Ishikawa (cell line): ENCODE measurements around the gene SIRT1.

Experiments used
- CEBPB ChIP-seq: IDR thresholded peaks from 2 replicates; pipeline ENCODE4 v1.6.1; 2012
- CREB1 ChIP-seq: IDR thresholded peaks from 2 replicates; pipeline ENCODE4 v1.6.1; 2012; ENCODE audit warnings: low read depth
- EGR1 ChIP-seq: IDR thresholded peaks from 2 replicates; pipeline ENCODE4 v1.6.1; 2012
- EP300 ChIP-seq: IDR thresholded peaks from 2 replicates; pipeline ENCODE4 v1.6.1; 2012; ENCODE audit warnings: borderline replicate concordance
- FOXM1 ChIP-seq: IDR thresholded peaks from 2 replicates; pipeline ENCODE4 v1.6.1; 2012; ENCODE audit warnings: low read depth, borderline replicate concordance
- MAX ChIP-seq: IDR thresholded peaks from 2 replicates; pipeline ENCODE4 v1.6.1; 2012
- NFIC ChIP-seq: IDR thresholded peaks from 2 replicates; pipeline ENCODE4 v1.6.1; 2012
- RAD21 ChIP-seq: IDR thresholded peaks from 2 replicates; pipeline ENCODE4 v1.6.1; 2012; ENCODE audit warnings: low read depth
- REST ChIP-seq: IDR thresholded peaks from 2 replicates; pipeline ENCODE4 v1.6.1; 2012; ENCODE audit warnings: low read depth, mild to moderate bottlenecking
- TAF1 ChIP-seq: IDR thresholded peaks from 2 replicates; pipeline ENCODE4 v1.6.1; 2012; ENCODE audit warnings: low read depth, mild to moderate bottlenecking
- TCF12 ChIP-seq: IDR thresholded peaks from 2 replicates; pipeline ENCODE4 v1.6.1; 2012; ENCODE audit warnings: low read depth
- TEAD4 ChIP-seq: IDR thresholded peaks from 2 replicates; pipeline ENCODE4 v1.6.1; 2012
- USF1 ChIP-seq: IDR thresholded peaks from 2 replicates; pipeline ENCODE4 v1.6.1; 2012
- YY1 ChIP-seq: IDR thresholded peaks from 2 replicates; pipeline ENCODE4 v1.6.1; 2012; ENCODE audit warnings: low read depth
- ZBTB7A ChIP-seq: IDR thresholded peaks from 2 replicates; pipeline ENCODE4 v1.6.1; 2012; ENCODE audit warnings: low read depth

SIRT1 gene

GRCh38 chr10:67864607-67865371 lies 19.7 kb upstream of the SIRT1 start:
- TF ChIP-seq RAD21 = no peak
- TF ChIP-seq YY1 = no peak
- TF ChIP-seq ZBTB7A = no peak
- no peak for TF ChIP-seq CREB1
- no peak for TF ChIP-seq TAF1
- TF ChIP-seq TCF12 = no peak
- no peak for TF ChIP-seq MAX
- no peak for TF ChIP-seq TEAD4
- TF ChIP-seq FOXM1 = no peak
- TF ChIP-seq REST = no peak

GRCh38 chr10:67868132-67868531 lies 16.3 kb upstream of the SIRT1 start:
- no peak for TF ChIP-seq YY1
- no peak for TF ChIP-seq NFIC
- no peak for TF ChIP-seq RAD21
- TF ChIP-seq TCF12 = no peak
- no peak for TF ChIP-seq CEBPB
- TF ChIP-seq TEAD4 = no peak

- TF ChIP-seq CEBPB (no peak), YY1 (no peak), CREB1 (no peak), USF1 (no peak), TAF1 (no peak), TEAD4 (no peak), FOXM1 (no peak), ZBTB7A (no peak), NFIC (no peak), EGR1 (no peak)
Measured at GRCh38 chr10:67869996-67870395, 14.5 kb upstream of the SIRT1 start.

- no peak for TF ChIP-seq TCF12
- no peak for TF ChIP-seq YY1
- no peak for TF ChIP-seq USF1
- TF ChIP-seq FOXM1 = no peak
- TF ChIP-seq EGR1 = no peak
- TF ChIP-seq CEBPB = no peak
- no peak for TF ChIP-seq ZBTB7A
- no peak for TF ChIP-seq RAD21
Measured at GRCh38 chr10:67875340-67876238, 8.9 kb upstream of the SIRT1 start.

- no peak for TF ChIP-seq EP300
Measured at GRCh38 chr10:67878133-67878532, 6.3 kb upstream of the SIRT1 start.

- no peak for TF ChIP-seq TEAD4
- no peak for TF ChIP-seq EP300
- TF ChIP-seq FOXM1 = no peak
- TF ChIP-seq REST = no peak
- TF ChIP-seq TCF12 = no peak
- no peak for TF ChIP-seq NFIC
- TF ChIP-seq CEBPB = no peak
Measured at GRCh38 chr10:67883710-67884312, 645 bp upstream of the SIRT1 start.
